ENCODE data around the gene CTDP1.
"Not testable (repeated sequence)": the region's sequence is repeated elsewhere in the genome, so short reads cannot be mapped to it uniquely, and the experiment has no call there.

Gene CTDP1

DNA sequence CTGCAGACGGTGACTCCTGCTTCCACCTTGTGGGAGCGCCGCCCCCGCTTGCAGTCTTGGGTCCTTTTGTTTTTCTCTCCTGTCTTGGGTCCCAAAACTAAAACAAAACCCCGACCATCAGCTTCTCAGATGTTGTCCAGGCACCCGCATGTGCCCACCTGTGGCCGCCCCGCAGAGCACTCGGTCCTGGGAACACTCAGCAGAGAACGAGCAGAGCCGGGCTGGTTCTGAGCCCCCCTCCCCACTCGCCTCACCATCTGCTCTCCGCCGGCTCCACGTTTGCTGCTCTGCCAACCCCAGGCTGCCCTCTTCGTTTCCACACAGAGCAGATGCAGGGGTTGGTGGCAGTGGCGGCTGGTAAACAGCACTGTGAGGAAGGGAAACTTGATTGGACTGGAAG, 38.5 kb downstream of the CTDP1 start:
- DNase-seq (ENCODE audit: extremely low spot score) = no peak
- ChIA-PET POLR2A (no interaction called here), CTCF (no interaction called here)
- TF ChIP-seq, protein P1, sequence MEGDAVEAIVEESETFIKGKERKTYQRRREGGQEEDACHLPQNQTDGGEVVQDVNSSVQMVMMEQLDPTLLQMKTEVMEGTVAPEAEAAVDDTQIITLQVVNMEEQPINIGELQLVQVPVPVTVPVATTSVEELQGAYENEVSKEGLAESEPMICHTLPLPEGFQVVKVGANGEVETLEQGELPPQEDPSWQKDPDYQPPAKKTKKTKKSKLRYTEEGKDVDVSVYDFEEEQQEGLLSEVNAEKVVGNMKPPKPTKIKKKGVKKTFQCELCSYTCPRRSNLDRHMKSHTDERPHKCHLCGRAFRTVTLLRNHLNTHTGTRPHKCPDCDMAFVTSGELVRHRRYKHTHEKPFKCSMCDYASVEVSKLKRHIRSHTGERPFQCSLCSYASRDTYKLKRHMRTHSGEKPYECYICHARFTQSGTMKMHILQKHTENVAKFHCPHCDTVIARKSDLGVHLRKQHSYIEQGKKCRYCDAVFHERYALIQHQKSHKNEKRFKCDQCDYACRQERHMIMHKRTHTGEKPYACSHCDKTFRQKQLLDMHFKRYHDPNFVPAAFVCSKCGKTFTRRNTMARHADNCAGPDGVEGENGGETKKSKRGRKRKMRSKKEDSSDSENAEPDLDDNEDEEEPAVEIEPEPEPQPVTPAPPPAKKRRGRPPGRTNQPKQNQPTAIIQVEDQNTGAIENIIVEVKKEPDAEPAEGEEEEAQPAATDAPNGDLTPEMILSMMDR (IDR thresholded peaks at IDR 0.05; ENCODE audit: control extremely low read depth, extremely low read depth, low read depth, missing control alignments) = no peak

DNA sequence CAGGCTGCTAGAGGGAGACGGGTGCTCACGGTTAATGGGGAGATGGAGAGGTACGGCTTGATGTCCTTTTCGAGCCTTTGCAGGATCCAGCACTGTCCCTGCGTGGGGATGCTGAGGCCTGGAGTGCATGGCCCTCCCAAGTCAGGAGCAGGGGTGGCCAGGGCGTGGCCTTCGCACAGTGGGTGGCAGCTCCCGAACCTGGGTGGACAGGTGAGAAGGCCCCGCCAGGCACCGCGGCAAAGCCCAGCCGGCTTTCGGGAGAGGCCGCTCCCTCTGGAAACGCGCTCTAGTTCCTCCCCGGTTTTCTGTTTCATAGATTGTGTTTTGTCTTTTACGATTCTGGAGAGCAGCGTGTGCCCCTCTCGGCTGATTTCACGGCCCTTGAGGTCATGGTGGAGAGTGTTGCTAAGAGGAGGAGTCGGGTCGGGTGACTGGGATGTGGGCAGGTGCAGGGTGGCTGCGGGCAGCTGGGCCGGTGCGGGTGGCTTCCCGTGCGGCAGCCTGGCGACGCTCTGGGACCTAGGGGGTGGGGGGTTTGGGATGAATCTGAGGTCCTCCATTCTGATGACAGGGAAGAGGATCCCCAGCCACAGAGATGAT, 39.4 kb downstream of the CTDP1 start:
- POLR2A ChIA-PET = no interaction called here
- TF ChIP-seq, protein P1 (IDR thresholded peaks at IDR 0.05; ENCODE audit: control extremely low read depth, extremely low read depth, low read depth, missing control alignments) = no peak

DNA sequence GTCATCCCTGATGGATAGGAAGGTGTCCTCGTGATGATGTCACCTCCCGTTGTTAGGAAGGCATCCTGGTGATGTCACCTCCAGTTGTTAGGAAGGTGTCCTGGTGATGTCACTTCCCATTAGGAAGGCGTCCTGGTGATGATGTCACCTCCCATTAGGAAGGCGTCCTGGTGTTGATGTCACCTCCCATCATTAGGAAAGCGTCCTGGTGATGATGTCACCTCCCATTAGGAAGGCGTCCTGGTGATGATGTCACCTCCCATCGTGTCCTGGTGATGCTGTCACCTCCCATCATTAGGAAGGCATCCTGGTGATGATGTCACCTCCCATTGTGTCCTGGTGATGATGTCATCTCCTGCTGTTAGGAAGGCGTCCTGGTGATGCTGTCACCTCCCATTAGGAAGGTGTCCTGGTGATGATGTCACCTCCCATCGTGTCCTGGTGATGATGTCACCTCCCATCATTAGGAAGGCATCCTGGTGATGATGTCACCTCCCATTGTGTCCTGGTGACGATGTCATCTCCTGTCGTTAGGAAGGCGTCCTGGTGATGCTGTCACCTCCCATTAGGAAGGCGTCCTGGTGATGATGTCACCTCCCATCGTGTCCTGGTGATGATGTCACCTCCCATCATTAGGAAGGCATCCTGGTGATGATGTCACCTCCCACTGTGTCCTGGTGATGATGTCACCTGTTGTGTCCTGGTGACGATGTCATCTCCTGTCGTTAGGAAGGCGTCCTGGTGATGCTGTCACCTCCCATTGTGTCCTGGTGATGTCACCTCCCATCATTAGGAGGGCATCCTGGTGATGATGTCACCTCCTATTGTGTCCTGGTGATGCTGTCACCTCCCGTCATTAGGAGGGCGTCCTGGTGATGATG, 40.1 kb downstream of the CTDP1 start:
- CTCF ChIA-PET; DNase-seq (ENCODE audit: extremely low spot score); POLR2A ChIA-PET: not testable (repeated sequence)

More for the DNA sequence above, 39.4 kb downstream of the CTDP1 start:
- CTCF ChIA-PET = no interaction called here
- no peak for DNase-seq (ENCODE audit: extremely low spot score)

DNA sequence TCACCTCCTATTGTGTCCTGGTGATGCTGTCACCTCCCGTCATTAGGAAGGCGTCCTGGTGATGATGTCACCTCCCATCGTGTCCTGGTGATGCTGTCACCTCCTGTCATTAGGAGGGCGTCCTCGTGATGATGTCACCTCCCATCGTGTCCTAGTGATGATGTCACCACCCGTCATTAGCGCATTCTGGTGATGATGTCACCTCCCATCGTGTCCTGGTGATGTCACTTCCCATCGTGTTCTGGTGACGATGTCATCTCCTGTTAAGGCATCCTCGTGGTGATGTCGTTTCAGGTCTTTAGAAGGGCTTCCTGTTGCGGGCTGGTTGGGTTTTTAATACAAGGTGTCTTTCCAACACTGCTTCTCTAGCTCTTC, 40.7 kb downstream of the CTDP1 start:
- DNase-seq (ENCODE audit: extremely low spot score) = no peak
- ChIA-PET CTCF (no interaction called here), POLR2A (no interaction called here)
- TF ChIP-seq, protein P1 (IDR thresholded peaks at IDR 0.05; ENCODE audit: control extremely low read depth, extremely low read depth, low read depth, missing control alignments) = no peak

DNA sequence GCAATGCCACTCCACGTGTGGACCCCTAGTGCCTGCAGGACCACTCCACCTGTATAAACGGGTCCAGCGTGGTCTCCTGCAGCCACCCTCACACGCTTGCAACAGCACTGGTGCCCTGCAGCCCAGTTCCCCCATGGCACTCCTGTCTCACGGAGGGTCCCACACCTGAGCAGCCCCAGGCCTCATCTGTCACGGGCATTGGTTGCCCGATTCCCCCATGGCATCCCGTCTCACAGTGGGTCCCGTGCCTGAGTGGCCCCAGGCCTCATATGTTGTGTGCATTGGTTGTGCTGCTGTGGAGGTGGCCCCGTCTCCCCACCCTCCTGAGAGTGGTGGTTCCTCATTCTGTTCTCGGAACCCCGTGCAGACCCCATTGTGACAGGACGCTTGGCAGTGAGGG, 43.4 kb downstream of the CTDP1 start:
- ChIA-PET POLR2A (no interaction called here), CTCF (no interaction called here)
- no peak for DNase-seq (ENCODE audit: extremely low spot score)
- TF ChIP-seq, protein P1 (IDR thresholded peaks at IDR 0.05; ENCODE audit: control extremely low read depth, extremely low read depth, low read depth, missing control alignments) = no peak

DNA sequence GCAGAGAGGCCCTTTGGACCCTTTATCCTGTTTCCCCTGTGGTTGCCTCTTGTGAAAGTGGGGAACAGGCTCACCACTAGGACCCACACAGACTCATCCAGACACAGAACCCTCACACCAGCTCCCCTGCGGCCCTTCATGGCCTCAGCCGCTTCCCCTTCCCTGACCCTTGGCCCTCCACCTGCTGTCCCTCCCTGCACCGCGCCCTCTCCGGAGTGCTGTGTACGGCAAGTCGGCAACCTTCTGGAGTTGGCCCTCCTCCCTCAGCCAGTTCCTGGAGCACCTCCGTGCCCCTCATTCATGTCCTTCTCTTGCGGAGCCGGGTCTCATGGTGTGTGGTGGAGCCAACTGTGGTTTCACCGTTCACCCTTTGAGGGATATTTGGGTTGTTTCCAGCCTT, 44.0 kb downstream of the CTDP1 start:
- CTCF ChIA-PET = no interaction called here

More for the DNA sequence above, 44.0 kb downstream of the CTDP1 start:
- no peak for DNase-seq (ENCODE audit: extremely low spot score)
- TF ChIP-seq, protein P1 (IDR thresholded peaks at IDR 0.05; ENCODE audit: control extremely low read depth, extremely low read depth, low read depth, missing control alignments) = no peak
- POLR2A ChIA-PET = no interaction called here

All from GM10248 (cell line).